H9 (cell line): Measurements from ENCODE around the gene THOC5. TPM values are rescaled to one million over a fixed set of nuclear protein-coding genes. Genes with fewer than 3 reads are reported as not detected.
A peak's percentile ranks its signal among the peaks of the same experiment; 100 is the strongest.

Experiments used
- DNase-seq: peaks from one replicate; pipeline ENCODE4 v3.0.0-alpha.2; 2017
- H2AFZ ChIP-seq: one replicate; pipeline ENCODE4 v1.6.1; 2013; ENCODE audit warnings: mild to moderate bottlenecking, low read length, control low read depth, moderate library complexity
- H2AK5ac ChIP-seq: 2 replicates; pipeline ENCODE4 v1.6.1; 2013; ENCODE audit warnings: low read length, control low read depth, mixed read lengths; ENCODE audit not compliant: insufficient read length
- H2BK120ac ChIP-seq: one replicate; pipeline ENCODE4 v1.6.1; 2013; ENCODE audit warnings: low read depth, mild to moderate bottlenecking, low read length, control low read depth, inconsistent platforms; ENCODE audit not compliant: poor library complexity, severe bottlenecking
- H2BK12ac ChIP-seq: 2 replicates; pipeline ENCODE4 v1.6.1; 2013; ENCODE audit warnings: low read length, control low read depth, mixed read lengths, low read depth; ENCODE audit not compliant: insufficient read length
- H2BK15ac ChIP-seq: 2 replicates; pipeline ENCODE4 v1.6.1; 2013; ENCODE audit warnings: low read depth, low read length, control low read depth
- H2BK20ac ChIP-seq: one replicate; pipeline ENCODE4 v1.6.1; 2013; ENCODE audit warnings: low read depth, mild to moderate bottlenecking, low read length, control low read depth, inconsistent platforms; ENCODE audit not compliant: poor library complexity, severe bottlenecking
- H2BK5ac ChIP-seq: 2 replicates; pipeline ENCODE4 v1.6.1; 2013; ENCODE audit warnings: low read length, control low read depth, mixed read lengths; ENCODE audit not compliant: insufficient read length
- H3K14ac ChIP-seq: 2 replicates; pipeline ENCODE4 v1.6.1; 2013; ENCODE audit warnings: low read length, control low read depth; ENCODE audit not compliant: insufficient read depth
- H3K18ac ChIP-seq: 2 replicates; pipeline ENCODE4 v1.6.1; 2013; ENCODE audit warnings: low read depth, mild to moderate bottlenecking, mixed read lengths, low read length, control low read depth; ENCODE audit not compliant: insufficient read length
- H3K23ac ChIP-seq: 2 replicates; pipeline ENCODE4 v1.6.1; 2013; ENCODE audit warnings: low read length, control low read depth, mixed read lengths, low read depth; ENCODE audit not compliant: insufficient read length
- H3K23me2 ChIP-seq: 2 replicates; pipeline ENCODE4 v1.6.1; 2013; ENCODE audit warnings: low read depth, mild to moderate bottlenecking, mixed read lengths, low read length, control low read depth; ENCODE audit not compliant: insufficient read length, poor library complexity, severe bottlenecking
- H3K27ac ChIP-seq: 2 replicates; pipeline ENCODE4 v1.5.1; 2013; ENCODE audit warnings: low read length, control low read depth, mixed read lengths, low read depth; ENCODE audit not compliant: insufficient read length
- H3K27me3 ChIP-seq: 2 replicates; pipeline ENCODE4 v1.6.1; 2013; ENCODE audit warnings: low read length, control low read depth, inconsistent platforms; ENCODE audit not compliant: insufficient read depth
- H3K4ac ChIP-seq: 2 replicates; pipeline ENCODE4 v1.6.1; 2013; ENCODE audit warnings: low read depth, mild to moderate bottlenecking, control low read depth, inconsistent platforms, low read length, moderate library complexity
- H3K4me1 ChIP-seq: 2 replicates; pipeline ENCODE4 v1.6.1; 2013; ENCODE audit warnings: low read length, control low read depth, inconsistent platforms; ENCODE audit not compliant: insufficient read depth
- H3K4me2 ChIP-seq: 2 replicates; pipeline ENCODE4 v1.6.1; 2013; ENCODE audit warnings: low read length, control low read depth, mixed read lengths; ENCODE audit not compliant: insufficient read length, insufficient read depth
- H3K56ac ChIP-seq: 2 replicates; pipeline ENCODE4 v1.6.1; 2013; ENCODE audit warnings: low read depth, mild to moderate bottlenecking, mixed read lengths, low read length, control low read depth; ENCODE audit not compliant: insufficient read length
- H3K79me1 ChIP-seq: 2 replicates; pipeline ENCODE4 v1.6.1; 2013; ENCODE audit warnings: low read depth, mild to moderate bottlenecking, moderate library complexity, low read length, control low read depth, inconsistent platforms; ENCODE audit not compliant: insufficient read depth, poor library complexity, severe bottlenecking
- H3K79me2 ChIP-seq: 2 replicates; pipeline ENCODE4 v1.6.1; 2013; ENCODE audit warnings: low read length, control low read depth, inconsistent platforms; ENCODE audit not compliant: insufficient read depth
- H3K9ac ChIP-seq: 2 replicates; pipeline ENCODE4 v1.6.1; 2013; ENCODE audit warnings: low read length, control low read depth, mixed read lengths; ENCODE audit not compliant: insufficient read length; ENCODE audit errors: extremely low read depth
- H3K9me3 ChIP-seq: one replicate; pipeline ENCODE4 v1.6.1; 2013; ENCODE audit warnings: low read depth, low read length, inconsistent platforms; ENCODE audit not compliant: control insufficient read depth
- H3T11ph ChIP-seq: one replicate; pipeline ENCODE4 v1.6.1; 2013; ENCODE audit warnings: mild to moderate bottlenecking, low read length, control low read depth, inconsistent platforms
- H4K20me1 ChIP-seq: one replicate; pipeline ENCODE4 v1.6.1; 2013; ENCODE audit not compliant: control insufficient read depth, insufficient read length, insufficient read depth
- H4K5ac ChIP-seq: 2 replicates; pipeline ENCODE4 v1.6.1; 2013; ENCODE audit warnings: low read depth, mild to moderate bottlenecking, mixed read lengths, low read length, control low read depth; ENCODE audit not compliant: insufficient read length
- H4K8ac ChIP-seq: replicated peaks from 2 replicates; pipeline ENCODE4 v1.6.1; 2013; ENCODE audit warnings: low read length, control low read depth, mixed read lengths, low read depth; ENCODE audit not compliant: insufficient read length
- H4K91ac ChIP-seq: 2 replicates; pipeline ENCODE4 v1.6.1; 2013; ENCODE audit warnings: low read depth, mild to moderate bottlenecking, moderate library complexity, mixed read lengths, low read length, control low read depth; ENCODE audit not compliant: insufficient read length
- H3K27ac Mint-ChIP-seq, 3 experiments: 2 replicates in 2 of 3; 3 replicates in 1 of 3; pipeline ENCODE4 v1.8.0; 2020 to 2021; ENCODE audit warnings: mixed read lengths in 3 of 3, mild to moderate bottlenecking in 1 of 3, moderate library complexity in 1 of 3
- H3K27me3 Mint-ChIP-seq: 2 replicates; pipeline ENCODE4 v1.8.0; 2021; ENCODE audit warnings: low read depth, mild to moderate bottlenecking, moderate library complexity, mixed read lengths
- H3K36me3 Mint-ChIP-seq, 3 experiments: 2 replicates in 2 of 3; 3 replicates in 1 of 3; pipeline ENCODE4 v1.8.0; 2020 to 2021; ENCODE audit warnings: low read depth in 3 of 3, mixed read lengths in 3 of 3; ENCODE audit not compliant: insufficient read depth in 1 of 3
- H3K4me1 Mint-ChIP-seq, 2 experiments: 2 replicates each; pipeline ENCODE4 v1.8.0; 2020; ENCODE audit warnings: mixed read lengths in 2 of 2
- H3K4me3 Mint-ChIP-seq, 2 experiments: 2 replicates in 1 of 2; 3 replicates in 1 of 2; pipeline ENCODE4 v1.8.0; 2020 to 2021; ENCODE audit warnings: mild to moderate bottlenecking in 2 of 2, mixed read lengths in 2 of 2, moderate library complexity in 1 of 2
- H3K9me3 Mint-ChIP-seq, 2 experiments: 2 replicates in 1 of 2; 3 replicates in 1 of 2; pipeline ENCODE4 v1.8.0; 2020; ENCODE audit warnings: mild to moderate bottlenecking in 2 of 2, mixed read lengths in 2 of 2, moderate library complexity in 1 of 2
- WGBS: extraction: QIAGEN DNeasy Blood & Tissue Kit; methylation state at CpG from one replicate; pipeline ENCODE4 v1.1.7; 2013; ENCODE audit warnings: missing lambda C conversion rate, low lambda C conversion rate, mixed read lengths; ENCODE audit not compliant: insufficient read length; ENCODE audit errors: extremely low coverage; 5-methylcytosine and 5-hydroxymethylcytosine counted together
- total RNA-seq: library from RNA; stranded (reverse); gene quantifications from 2 replicates; pipeline ENCODE4 v1.2.1, GENCODE V29; 2021
- TF ChIP-seq, protein P1 (sequence below): fragments of 200-600 bp; sonication (generic); conservative IDR thresholded peaks from 3 replicates; pipeline ENCODE4 v1.8.0; 2021; ENCODE audit warnings: antibody characterized with exemption, mild to moderate bottlenecking

Gene THOC5
- total RNA-seq, 1 experiment from 2014 or later, result 71.8 TPM

DNA sequence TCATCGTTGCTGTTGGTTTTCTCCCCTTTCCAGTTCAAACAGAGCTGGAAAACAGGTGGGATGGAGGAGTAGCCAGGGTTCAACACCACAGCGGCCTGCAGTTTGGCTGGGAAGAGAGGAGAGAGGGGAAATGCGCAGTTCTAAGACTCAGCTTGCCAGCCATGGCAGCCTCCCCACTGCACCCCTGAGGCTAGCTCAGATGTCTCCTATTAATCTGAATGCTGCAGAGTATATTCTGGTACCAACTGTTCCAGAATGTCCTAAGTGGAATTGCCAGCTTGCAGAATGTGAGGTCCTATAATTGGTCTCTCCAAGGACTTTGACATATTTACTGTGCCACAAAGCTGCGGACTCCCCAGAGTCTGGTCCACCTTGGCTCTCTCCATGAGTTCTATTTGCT, 41.5 kb downstream of the THOC5 start:
- no peak overlapping the region for H4K8ac ChIP-seq
- Mint-ChIP-seq H3K4me3 (no peak overlapping the region), H3K9me3 (no peaks in the 10 kb centered on the region), H3K27ac (0 out of 7 replicates have a peak overlapping the region, but pooled peaks of 1 of the 3 experiments have one; percentile 34), H3K27me3 (no peaks in the 10 kb centered on the region), H3K36me3 (peaks cover 33 to 72% (median 72%) of the 10 kb centered on the region in 3 experiments; a peak in 6 of 7 replicates), H3K4me1 (no peaks in the 10 kb centered on the region)
- H3K4me1 ChIP-seq, result no peaks in the 10 kb centered on the region
- TF ChIP-seq, protein P1, sequence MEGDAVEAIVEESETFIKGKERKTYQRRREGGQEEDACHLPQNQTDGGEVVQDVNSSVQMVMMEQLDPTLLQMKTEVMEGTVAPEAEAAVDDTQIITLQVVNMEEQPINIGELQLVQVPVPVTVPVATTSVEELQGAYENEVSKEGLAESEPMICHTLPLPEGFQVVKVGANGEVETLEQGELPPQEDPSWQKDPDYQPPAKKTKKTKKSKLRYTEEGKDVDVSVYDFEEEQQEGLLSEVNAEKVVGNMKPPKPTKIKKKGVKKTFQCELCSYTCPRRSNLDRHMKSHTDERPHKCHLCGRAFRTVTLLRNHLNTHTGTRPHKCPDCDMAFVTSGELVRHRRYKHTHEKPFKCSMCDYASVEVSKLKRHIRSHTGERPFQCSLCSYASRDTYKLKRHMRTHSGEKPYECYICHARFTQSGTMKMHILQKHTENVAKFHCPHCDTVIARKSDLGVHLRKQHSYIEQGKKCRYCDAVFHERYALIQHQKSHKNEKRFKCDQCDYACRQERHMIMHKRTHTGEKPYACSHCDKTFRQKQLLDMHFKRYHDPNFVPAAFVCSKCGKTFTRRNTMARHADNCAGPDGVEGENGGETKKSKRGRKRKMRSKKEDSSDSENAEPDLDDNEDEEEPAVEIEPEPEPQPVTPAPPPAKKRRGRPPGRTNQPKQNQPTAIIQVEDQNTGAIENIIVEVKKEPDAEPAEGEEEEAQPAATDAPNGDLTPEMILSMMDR, result no peak
- H3K23ac ChIP-seq, result no peak overlapping the region
- H2AK5ac ChIP-seq, result no peak overlapping the region
- H3K79me2 ChIP-seq, result no peaks in the 10 kb centered on the region
- H2BK12ac ChIP-seq, result no peak overlapping the region
- no peaks in the 10 kb centered on the region for H3K79me1 ChIP-seq
- no peak overlapping the region for H3K14ac ChIP-seq
- H3K18ac ChIP-seq, result no peak overlapping the region
- no peak overlapping the region for H2BK20ac ChIP-seq
- no peak overlapping the region for H3K9ac ChIP-seq
- no peaks in the 10 kb centered on the region for H3K9me3 ChIP-seq
- no peak overlapping the region for H4K5ac ChIP-seq
- H3K4me2 ChIP-seq, result no peak overlapping the region
- no peak overlapping the region for H2BK120ac ChIP-seq
- H4K91ac ChIP-seq, result no peak overlapping the region
- no peak overlapping the region for H2BK5ac ChIP-seq
- H3K23me2 ChIP-seq, result no peaks in the 10 kb centered on the region
- H3T11ph ChIP-seq, result no peak overlapping the region
- DNase-seq, result no peak
- H3K27ac ChIP-seq, result no peak overlapping the region
- no peak overlapping the region for H2BK15ac ChIP-seq
- H3K56ac ChIP-seq, result no peak overlapping the region
- no peaks in the 10 kb centered on the region for H3K27me3 ChIP-seq
- H2AFZ ChIP-seq, result no peak overlapping the region
- H3K4ac ChIP-seq, result no peak overlapping the region
- no peaks in the 10 kb centered on the region for H4K20me1 ChIP-seq
- no CpG with 5 or more reads among the region's 4 CpGs for WGBS
